ENCODE results near the gene IHH.

Gene IHH

GRCh38 chr2:219018726-219019125 is 42.0 kb downstream of the IHH start:
- TF ChIP-seq CTCF (IDR thresholded peaks at IDR 0.05; ENCODE audit: unreplicated experiment in 3 of 3), result no peak
- H3K4me3 Mint-ChIP-seq, result no peak overlapping the region

DNA sequence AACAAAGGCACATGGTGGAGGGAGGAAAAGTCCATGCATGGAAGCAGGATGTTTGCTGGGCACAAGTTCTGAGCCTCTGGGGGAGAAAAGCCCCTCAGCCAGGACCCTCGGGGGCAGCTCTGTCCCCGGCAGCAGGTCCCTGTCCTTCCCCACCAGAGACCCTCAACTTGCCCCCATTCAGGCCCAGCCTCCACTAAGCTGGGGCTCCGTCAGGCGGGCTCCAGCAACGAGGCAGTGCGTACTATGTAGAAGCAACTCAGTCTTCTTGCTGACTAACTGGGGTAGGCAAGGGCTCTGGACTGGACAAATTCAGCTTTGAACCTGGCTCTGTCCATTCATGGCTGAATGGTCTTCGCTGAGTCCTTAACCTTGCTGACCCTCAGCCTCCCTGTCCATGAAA is 42.4 kb downstream of the IHH start:
- no peaks in the 10 kb centered on the region for H3K36me3 Mint-ChIP-seq (ENCODE audit: low read depth)

More at GRCh38 chr2:219018726-219019125, 42.0 kb downstream of the IHH start:
- Mint-ChIP-seq H3K27me3 (ENCODE audit: low read depth) (peaks cover 58% of the 10 kb centered on the region), H3K9me3 (no peaks in the 10 kb centered on the region), H3K27ac (no peak overlapping the region), H3K4me1 (no peaks in the 10 kb centered on the region), H3K36me3 (ENCODE audit: low read depth) (no peaks in the 10 kb centered on the region)

GRCh38 chr2:219017201-219017931 is 43.4 kb downstream of the IHH start:
- no peak for TF ChIP-seq CTCF (IDR thresholded peaks at IDR 0.05; ENCODE audit: unreplicated experiment in 3 of 3)
- no peaks in the 10 kb centered on the region for H3K36me3 Mint-ChIP-seq (ENCODE audit: low read depth)
- no peak overlapping the region for H3K27ac Mint-ChIP-seq
- H3K27me3 Mint-ChIP-seq (ENCODE audit: low read depth), result peaks cover 65% of the 10 kb centered on the region
- no peaks in the 10 kb centered on the region for H3K9me3 Mint-ChIP-seq
- H3K4me3 Mint-ChIP-seq, result no peak overlapping the region
- H3K4me1 Mint-ChIP-seq, result no peaks in the 10 kb centered on the region

More for the DNA sequence above, 42.4 kb downstream of the IHH start:
- no peaks in the 10 kb centered on the region for H3K4me1 Mint-ChIP-seq
- TF ChIP-seq CTCF (IDR thresholded peaks at IDR 0.05; ENCODE audit: unreplicated experiment in 3 of 3), result no peak
- peaks cover 61% of the 10 kb centered on the region for H3K27me3 Mint-ChIP-seq (ENCODE audit: low read depth)
- H3K4me3 Mint-ChIP-seq, result no peak overlapping the region
- no peak overlapping the region for H3K27ac Mint-ChIP-seq
- no peaks in the 10 kb centered on the region for H3K9me3 Mint-ChIP-seq

DNA sequence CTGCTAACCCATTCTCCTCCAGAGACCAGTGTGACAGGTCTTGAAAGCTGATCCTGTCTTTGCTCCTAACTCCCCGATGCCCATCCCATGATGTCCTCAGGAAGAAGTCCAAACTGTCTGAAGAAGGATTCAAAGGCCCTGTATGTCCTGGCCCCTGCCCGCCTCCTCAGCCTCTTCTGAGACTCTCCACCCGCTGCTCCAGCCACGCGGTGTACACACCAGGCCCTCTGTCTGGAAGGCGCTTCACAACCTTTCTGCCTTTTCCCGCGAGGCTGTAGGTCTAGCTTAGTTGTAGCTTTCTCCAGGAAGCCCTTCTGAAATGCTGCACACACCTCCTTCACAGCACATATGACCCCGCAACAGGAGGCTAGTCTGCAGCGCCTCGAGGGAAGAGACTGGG is 44.0 kb downstream of the IHH start:
- Mint-ChIP-seq H3K9me3 (no peaks in the 10 kb centered on the region), H3K27me3 (ENCODE audit: low read depth) (peaks cover 70% of the 10 kb centered on the region), H3K27ac (no peak overlapping the region), H3K4me1 (no peaks in the 10 kb centered on the region), H3K36me3 (ENCODE audit: low read depth) (no peaks in the 10 kb centered on the region), H3K4me3 (no peak overlapping the region)
- no peak for TF ChIP-seq CTCF (IDR thresholded peaks at IDR 0.05; ENCODE audit: unreplicated experiment in 3 of 3)

DNA sequence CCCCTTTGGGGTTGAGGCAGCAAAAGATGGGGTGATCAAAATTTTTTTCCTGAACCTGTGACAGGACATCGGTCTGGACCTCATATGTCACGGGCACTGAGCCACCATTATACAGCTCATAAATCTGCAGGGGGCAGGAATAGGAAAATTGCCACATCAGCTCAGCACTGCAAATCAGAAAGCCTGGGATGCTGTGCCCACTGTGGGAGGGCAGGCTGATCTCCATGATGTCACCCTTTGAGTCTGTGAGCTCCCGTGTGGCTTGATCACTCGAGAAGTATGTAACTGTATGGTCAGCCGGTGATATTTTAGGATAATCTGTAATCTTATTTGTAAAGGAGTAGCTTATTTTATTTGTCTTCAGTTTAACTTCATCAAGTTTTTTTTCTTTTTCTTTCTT is 49.8 kb downstream of the IHH start:
- TF ChIP-seq CTCF (IDR thresholded peaks at IDR 0.05; ENCODE audit: unreplicated experiment in 3 of 3), result no peak
- Mint-ChIP-seq H3K27me3 (ENCODE audit: low read depth) (peaks cover 94% of the 10 kb centered on the region), H3K36me3 (ENCODE audit: low read depth) (no peaks in the 10 kb centered on the region), H3K4me1 (no peaks in the 10 kb centered on the region), H3K4me3 (no peak overlapping the region), H3K9me3 (no peaks in the 10 kb centered on the region), H3K27ac (no peak overlapping the region)

GRCh38 chr2:219010162-219010756 is 50.5 kb downstream of the IHH start:
- Mint-ChIP-seq H3K27ac (no peak overlapping the region), H3K4me3 (no peak overlapping the region), H3K27me3 (ENCODE audit: low read depth) (peaks cover 94% of the 10 kb centered on the region), H3K4me1 (no peaks in the 10 kb centered on the region), H3K9me3 (no peaks in the 10 kb centered on the region), H3K36me3 (ENCODE audit: low read depth) (no peaks in the 10 kb centered on the region)
- TF ChIP-seq CTCF (IDR thresholded peaks at IDR 0.05; ENCODE audit: unreplicated experiment in 3 of 3), result peak in 2 of 3 experiments; percentile 27 to 34
